Activated T-cell treated with anti-CD3 and anti-CD28 coated beads, Interleukin-2, amount 50 U/mL, for 4 hours (primary cell): ENCODE data around the gene ITGAL. TPM values are rescaled to one million over a fixed set of nuclear protein-coding genes. Genes with fewer than 3 reads are reported as not detected.
"Not testable (repeated sequence)": the region's sequence is repeated elsewhere in the genome, so short reads cannot be mapped to it uniquely, and the experiment has no call there.

Experiments
- ATAC-seq, 2 donors: fragments of 200-7000 bp; cut with Tn5 transposase; one replicate each; pipeline ENCODE4 v1.10.0; 2021
- DNase-seq: peaks from one replicate; pipeline ENCODE4 v3.0.0-alpha.2; 2020
- H3K27me3 Mint-ChIP-seq: one replicate; pipeline ENCODE4 v1.8.0; 2021; ENCODE audit warnings: low read depth, mixed read lengths
- H3K36me3 Mint-ChIP-seq: one replicate; pipeline ENCODE4 v1.8.0; 2022; ENCODE audit warnings: mixed read lengths; ENCODE audit not compliant: insufficient read depth
- H3K4me1 Mint-ChIP-seq: one replicate; pipeline ENCODE4 v1.8.0; 2021; ENCODE audit warnings: low read depth, mixed read lengths
- H3K4me3 Mint-ChIP-seq: one replicate; pipeline ENCODE4 v1.8.0; 2021; ENCODE audit warnings: mild to moderate bottlenecking, moderate library complexity, mixed read lengths
- H3K9me3 Mint-ChIP-seq: one replicate; pipeline ENCODE4 v1.8.0; 2021; ENCODE audit warnings: mixed read lengths
- total RNA-seq, 3 donors: library from RNA; stranded (reverse); gene quantifications; one replicate each; pipeline ENCODE4 v1.2.1, GENCODE V29; 2021

The ITGAL gene
- total RNA-seq, 3 donors from 2014 or later: 193 to 259 (median 220) TPM

DNA sequence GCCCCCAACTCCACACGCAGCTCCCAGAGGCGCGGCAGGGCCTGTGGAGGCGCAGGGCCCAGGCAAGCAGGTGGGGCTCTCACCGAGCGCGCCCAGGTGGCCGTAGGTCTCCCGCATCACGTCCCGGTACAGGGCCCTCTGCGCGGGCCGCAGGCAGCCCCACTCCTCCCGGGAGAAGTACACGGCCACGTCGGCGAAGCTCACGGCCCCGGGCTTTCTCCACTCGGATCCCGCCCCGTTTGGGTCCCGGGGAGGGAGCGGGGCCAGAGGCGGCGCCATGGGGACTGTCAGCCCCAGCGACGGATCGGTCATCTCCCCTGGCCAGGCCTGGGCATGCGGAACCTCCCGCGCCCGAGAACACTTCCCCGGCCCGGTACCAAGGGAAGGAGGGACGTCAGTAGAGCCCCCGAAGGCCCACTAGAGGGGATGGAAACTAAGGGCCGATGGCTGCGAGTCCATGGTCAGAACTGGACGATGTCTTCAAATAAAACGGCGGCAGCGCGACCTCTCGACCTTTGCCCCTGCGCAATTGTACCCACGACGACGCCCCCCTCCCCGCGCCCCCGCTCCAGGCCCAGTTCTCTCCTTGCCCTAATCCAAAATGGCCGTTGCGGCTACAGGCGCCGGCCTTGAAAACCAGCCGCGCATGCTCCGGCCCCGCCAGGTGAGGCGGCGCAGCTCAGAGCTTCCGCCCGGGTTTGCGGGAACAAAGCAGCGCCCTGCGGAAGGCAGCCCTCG, 62.0 kb downstream of the ITGAL start, which contains the start of gene ZNF747:
Gene ZNF747, minus strand, starts transcription at position 491 of the 738 bp plus-strand sequence. Its CDS starts 179 bp downstream, at position 312.
- ATAC-seq: peak; percentile 81 to 82
- peak; percentile 90 for DNase-seq
- Mint-ChIP-seq H3K36me3 (peaks cover 2% of the 10 kb centered on the region), H3K4me3 (peak within 1 kb of the TSS; percentile 89), H3K4me1 (peaks cover 33% of the 10 kb centered on the region), H3K27me3 (no peaks in the 10 kb centered on the region), H3K9me3 (no peaks in the 10 kb centered on the region)

DNA sequence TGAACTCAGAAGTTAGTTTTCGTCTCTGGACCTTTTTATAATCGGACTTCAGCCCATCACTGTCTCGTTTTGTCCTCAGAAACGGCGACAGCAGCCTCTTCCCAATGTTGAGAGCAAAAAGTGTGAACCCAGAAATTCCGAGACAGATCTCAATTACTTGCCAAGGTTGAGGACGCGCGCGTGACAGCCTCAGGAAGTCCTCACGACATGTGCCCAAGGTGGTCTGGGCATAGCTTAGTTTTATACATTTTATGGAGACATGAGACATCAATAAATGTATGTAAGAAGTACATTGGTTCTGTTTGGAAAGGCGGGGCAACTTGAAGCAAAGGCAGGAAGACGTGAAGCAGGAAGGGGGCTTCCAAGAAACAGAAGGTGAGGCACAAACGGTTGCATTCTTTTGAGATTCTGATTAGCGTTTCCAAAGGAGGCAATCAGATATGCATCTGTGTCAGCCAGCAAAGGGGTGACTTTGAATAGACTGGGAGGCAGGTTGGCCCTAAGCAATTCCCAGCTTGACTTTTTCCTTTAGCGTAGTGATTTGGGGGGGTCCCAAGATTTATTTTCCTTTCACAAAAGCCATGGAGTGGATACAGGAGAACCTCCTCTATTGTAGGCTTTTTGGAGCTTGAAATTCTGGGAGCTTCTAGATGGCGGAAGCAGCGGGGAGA, 62.7 kb downstream of the ITGAL start:
- peak overlapping the region; percentile 89 for H3K4me3 Mint-ChIP-seq
- ATAC-seq (peak; percentile 16 to 27), DNase-seq (no peak)
- peaks cover 2% of the 10 kb centered on the region for H3K36me3 Mint-ChIP-seq
- H3K27me3 Mint-ChIP-seq: no peaks in the 10 kb centered on the region
- H3K9me3 Mint-ChIP-seq: no peaks in the 10 kb centered on the region
- H3K4me1 Mint-ChIP-seq: peaks cover 29% of the 10 kb centered on the region

DNA sequence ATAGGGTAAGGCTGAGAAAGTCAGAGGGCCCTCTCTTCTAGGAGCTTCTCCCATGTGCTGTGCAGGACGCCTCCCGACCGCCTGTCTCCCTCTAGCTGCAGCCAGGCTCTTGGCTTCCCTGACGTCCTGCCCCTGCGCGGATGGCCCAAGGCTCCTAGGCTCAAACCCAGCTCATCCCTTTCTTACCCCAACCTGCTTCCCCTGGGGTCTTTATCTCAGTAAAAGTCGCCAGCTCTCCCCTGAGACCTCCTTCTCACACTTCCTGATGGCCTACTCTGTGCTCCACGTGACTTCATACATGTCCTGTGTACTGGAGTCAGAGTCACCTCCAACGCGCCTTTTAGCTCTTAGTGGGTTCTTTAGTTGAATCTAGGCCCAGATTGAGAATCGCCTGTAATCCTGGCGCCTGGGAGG, 63.2 kb downstream of the ITGAL start:
- no peaks in the 10 kb centered on the region for H3K9me3 Mint-ChIP-seq
- peaks cover 25% of the 10 kb centered on the region for H3K4me1 Mint-ChIP-seq
- ATAC-seq: peak; percentile 66 to 69
- peak; percentile 61 for DNase-seq
- peak overlapping the region; percentile 89 for H3K4me3 Mint-ChIP-seq
- H3K27me3 Mint-ChIP-seq: no peaks in the 10 kb centered on the region
- H3K36me3 Mint-ChIP-seq: peaks cover 2% of the 10 kb centered on the region

DNA sequence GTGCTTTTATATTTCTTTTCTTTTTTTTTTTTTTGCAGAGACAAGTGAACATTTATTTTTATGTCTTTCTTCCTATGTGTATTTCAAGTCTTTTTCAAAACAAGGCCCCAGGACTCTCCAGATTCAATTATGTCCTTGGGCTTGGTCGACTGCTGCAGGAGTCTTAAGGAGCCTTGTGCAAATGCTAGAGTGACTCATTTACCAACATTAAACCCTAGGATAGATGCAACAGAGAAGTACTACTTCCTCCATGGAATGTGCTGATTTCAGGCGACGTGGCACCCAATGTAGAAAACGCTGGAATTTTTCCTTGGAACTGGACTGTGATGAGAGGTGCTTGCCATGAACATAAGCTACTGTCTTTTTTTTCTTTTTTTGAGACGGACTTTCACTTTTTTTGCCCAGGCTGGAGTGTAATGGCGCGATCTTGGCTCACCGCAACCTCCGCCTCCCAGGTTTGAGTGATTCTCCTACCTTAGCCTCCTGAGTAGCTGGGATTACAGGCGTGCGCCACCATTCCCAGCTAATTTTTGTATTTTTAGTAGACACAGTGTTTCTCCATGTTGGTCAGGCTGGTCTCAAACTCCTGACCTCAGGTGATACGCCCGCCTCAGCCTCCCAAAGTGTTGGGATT, 64.0 kb downstream of the ITGAL start:
- peaks cover 21% of the 10 kb centered on the region for H3K4me1 Mint-ChIP-seq
- H3K4me3 Mint-ChIP-seq: peak overlapping the region; percentile 89
- ATAC-seq, H3K36me3 Mint-ChIP-seq, H3K9me3 Mint-ChIP-seq, DNase-seq, H3K27me3 Mint-ChIP-seq: not testable (repeated sequence)

DNA sequence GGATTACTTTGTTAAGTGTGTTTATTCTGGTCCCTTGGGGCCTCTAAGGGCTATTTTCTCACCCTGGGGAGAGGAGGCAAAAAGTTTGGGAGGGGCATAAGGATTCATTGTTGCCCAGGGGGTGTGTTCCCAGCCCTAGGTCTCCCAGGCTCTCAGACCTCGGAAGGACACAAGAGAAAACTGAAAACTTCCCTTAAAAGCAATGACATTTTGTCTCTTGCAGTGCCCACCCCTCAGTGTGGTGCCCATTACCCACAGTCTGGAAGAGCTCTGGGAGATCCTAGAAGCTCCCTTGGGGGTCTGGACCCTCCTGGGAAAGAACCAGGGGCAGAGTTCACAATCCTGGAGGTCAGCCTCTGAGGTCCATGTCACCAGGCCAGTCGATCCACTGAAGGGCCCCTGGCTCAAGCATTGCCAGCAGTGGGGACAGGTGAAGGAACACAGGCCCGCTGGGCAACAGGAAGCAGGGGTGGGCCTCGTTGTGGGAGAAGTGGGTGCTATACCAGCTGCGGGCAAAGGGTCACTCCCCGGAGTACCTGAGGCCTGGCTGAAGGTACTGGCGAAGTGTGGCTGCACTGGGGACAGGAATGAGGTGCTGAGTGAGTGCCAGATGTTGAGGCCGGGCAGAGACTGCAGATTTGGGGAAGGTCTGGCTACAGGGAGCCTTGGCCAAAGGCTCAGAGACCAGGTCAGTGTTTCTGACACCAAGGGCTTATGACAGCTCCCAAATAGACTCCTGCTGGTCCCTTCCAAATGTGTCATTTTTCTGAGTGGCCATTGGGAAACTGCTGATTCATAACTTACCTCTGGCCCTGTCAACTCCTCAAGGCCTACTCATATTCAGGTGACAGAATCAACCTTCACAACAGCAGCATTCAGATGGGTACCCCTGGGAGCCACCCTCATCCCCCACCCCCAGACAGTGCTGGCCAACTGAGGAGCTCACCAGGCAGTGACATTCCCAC, 66.7 kb downstream of the ITGAL start:
- peaks cover 2% of the 10 kb centered on the region for H3K36me3 Mint-ChIP-seq
- DNase-seq: no peak
- ATAC-seq: no peak

DNA sequence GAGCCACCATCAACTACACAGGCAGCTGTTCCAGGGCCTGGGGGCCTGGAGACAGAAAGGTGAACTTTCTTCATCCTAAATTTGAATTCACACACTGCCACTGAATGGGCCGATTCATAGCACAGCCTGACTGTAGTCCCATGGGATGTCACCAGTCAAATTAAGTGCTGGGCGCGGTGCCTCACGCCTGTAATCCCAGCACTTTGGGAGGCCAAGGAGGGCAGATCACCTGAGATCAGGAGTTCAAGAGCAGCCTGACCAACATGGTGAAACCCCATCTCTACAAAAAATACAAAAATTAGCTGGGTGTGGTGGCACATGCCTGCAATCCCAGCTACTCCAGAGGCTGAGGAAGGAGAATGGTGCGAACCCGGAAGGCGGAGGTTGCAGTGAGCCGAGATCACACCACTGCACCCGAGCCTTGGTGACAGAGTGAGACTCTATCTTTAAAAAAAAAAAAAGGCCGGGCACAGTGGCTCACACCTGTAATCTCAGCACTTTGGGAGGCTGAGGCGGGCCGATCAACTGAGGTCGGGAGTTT, 67.5 kb downstream of the ITGAL start:
- peaks cover 16% of the 10 kb centered on the region for H3K4me1 Mint-ChIP-seq
- not testable (repeated sequence) for ATAC-seq, H3K4me3 Mint-ChIP-seq, H3K9me3 Mint-ChIP-seq, H3K36me3 Mint-ChIP-seq, H3K27me3 Mint-ChIP-seq, DNase-seq

More for the DNA sequence above, 66.7 kb downstream of the ITGAL start:
- Mint-ChIP-seq H3K9me3 (no peaks in the 10 kb centered on the region), H3K27me3 (no peaks in the 10 kb centered on the region), H3K4me1 (peaks cover 16% of the 10 kb centered on the region), H3K4me3 (no peak overlapping the region)

DNA sequence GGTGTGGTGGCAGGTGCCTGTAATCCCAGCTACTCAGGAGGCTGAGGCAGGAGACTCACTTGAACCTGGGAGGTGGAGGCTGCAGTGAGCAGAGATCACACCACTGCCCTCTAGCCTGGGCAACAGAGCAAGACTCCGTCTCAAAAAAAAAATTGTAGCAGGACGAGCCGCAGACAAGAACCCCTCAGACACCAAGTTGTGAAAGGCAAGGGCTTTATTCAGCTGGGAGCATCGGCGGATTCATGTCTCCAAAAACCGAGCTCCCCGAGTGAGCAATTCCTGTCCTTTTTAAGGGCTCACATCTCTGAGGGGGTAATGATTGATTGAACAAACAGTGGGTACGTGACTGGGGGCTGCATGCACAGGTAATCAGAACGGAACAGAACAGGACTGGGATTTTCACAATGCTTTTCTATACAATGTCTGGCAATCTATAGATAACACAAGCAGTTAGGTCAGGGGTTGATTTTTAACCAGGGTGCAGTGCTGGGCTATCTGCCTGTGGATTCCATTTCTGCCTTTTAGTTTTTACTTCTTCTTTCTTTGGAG, 68.4 kb downstream of the ITGAL start:
- H3K27me3 Mint-ChIP-seq, H3K36me3 Mint-ChIP-seq, H3K9me3 Mint-ChIP-seq, ATAC-seq, H3K4me3 Mint-ChIP-seq, DNase-seq: not testable (repeated sequence)
- peaks cover 12% of the 10 kb centered on the region for H3K4me1 Mint-ChIP-seq

DNA sequence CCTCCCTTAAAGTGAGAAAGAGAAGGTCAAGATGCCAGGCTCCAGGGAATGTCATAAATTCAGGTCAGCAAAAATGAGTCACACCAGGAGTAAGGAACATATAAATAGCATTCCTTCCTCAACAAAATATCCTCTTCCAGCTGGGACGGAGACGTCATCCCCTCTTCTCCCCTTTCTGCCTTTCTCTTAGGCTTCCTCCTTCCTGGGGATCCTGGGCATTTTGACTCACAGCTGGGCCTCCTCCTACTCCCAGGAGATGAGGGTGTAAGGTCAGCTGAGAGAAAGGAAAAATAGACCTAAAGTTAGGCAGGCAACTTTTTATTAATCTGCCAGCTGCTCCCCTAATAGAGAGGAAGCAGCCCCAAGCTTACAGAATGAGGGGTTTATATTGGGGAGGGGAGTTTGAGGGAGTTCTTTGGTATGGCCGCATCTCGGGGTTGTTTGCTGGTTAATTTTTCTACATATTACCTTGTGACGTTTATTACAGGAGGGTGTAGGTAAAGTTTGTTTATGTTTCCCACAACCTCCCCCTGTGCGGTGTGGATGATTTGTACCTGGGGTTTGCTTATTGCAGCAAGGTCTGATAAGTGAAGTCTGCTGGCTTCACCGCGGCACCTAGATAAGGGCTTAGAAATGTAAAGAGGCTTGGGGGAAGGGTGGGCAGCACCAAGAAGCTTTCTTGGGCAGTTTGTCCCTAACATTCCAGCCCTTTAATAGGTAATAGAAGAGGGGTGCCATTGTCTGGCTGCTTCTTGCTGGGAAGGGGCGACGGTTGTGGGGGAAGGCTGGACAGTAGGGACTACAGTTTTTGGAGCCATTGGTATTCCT, 69.2 kb downstream of the ITGAL start:
- DNase-seq (no peak), ATAC-seq (no peak)
- H3K4me1 Mint-ChIP-seq: peaks cover 5% of the 10 kb centered on the region
- H3K4me3 Mint-ChIP-seq: no peak overlapping the region
- no peaks in the 10 kb centered on the region for H3K9me3 Mint-ChIP-seq
- no peaks in the 10 kb centered on the region for H3K27me3 Mint-ChIP-seq
- no peaks in the 10 kb centered on the region for H3K36me3 Mint-ChIP-seq

DNA sequence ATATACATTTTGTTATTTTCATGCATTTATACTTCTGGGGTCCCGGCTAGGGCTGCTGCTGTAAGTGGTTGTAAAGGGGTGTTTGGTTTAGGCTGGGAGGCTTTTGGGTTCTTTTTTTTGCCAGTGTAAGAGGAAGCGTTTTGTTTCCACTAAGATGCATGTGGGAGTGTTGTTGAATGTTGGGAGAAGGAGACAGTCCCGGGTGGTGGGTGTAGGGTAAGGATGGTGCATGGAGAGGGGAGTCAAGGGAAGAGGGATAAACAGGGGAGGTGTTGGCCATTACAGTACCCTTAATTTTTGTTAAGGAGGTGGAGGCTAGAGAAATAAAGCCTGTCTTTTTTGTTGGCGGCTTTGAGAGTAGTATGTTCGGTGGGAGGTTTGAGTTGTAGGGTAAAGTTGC, 70.5 kb downstream of the ITGAL start:
- no peaks in the 10 kb centered on the region for H3K27me3 Mint-ChIP-seq

DNA sequence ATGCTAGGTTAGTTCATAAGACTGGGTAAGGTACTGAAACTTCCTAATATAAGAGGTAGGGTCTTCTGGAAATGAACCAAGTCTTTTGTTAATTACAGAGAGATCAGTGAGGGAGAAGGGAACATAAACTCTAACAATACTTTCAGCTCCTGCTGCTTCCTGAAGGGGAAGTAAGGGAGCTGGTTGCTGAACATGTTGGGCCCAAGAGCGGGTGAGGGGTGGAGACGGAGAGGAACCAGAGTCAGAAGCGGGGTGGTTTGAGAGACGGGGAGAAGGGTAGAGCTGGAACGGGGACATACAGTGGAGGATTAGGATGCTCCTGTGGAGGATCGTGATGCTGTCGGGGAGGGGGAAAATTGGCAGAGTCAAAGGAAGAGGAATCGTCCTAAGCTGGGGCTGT, 73.6 kb downstream of the ITGAL start:
- Mint-ChIP-seq H3K4me1 (peaks cover 13% of the 10 kb centered on the region), H3K36me3 (no peaks in the 10 kb centered on the region), H3K9me3 (no peaks in the 10 kb centered on the region), H3K27me3 (no peaks in the 10 kb centered on the region), H3K4me3 (no peak overlapping the region)
- DNase-seq (no peak), ATAC-seq (no peak)

More for the DNA sequence above, 70.5 kb downstream of the ITGAL start:
- Mint-ChIP-seq H3K4me3 (no peak overlapping the region), H3K4me1 (no peaks in the 10 kb centered on the region), H3K36me3 (no peaks in the 10 kb centered on the region), H3K9me3 (no peaks in the 10 kb centered on the region)
- ATAC-seq: no peak
- DNase-seq: no peak

DNA sequence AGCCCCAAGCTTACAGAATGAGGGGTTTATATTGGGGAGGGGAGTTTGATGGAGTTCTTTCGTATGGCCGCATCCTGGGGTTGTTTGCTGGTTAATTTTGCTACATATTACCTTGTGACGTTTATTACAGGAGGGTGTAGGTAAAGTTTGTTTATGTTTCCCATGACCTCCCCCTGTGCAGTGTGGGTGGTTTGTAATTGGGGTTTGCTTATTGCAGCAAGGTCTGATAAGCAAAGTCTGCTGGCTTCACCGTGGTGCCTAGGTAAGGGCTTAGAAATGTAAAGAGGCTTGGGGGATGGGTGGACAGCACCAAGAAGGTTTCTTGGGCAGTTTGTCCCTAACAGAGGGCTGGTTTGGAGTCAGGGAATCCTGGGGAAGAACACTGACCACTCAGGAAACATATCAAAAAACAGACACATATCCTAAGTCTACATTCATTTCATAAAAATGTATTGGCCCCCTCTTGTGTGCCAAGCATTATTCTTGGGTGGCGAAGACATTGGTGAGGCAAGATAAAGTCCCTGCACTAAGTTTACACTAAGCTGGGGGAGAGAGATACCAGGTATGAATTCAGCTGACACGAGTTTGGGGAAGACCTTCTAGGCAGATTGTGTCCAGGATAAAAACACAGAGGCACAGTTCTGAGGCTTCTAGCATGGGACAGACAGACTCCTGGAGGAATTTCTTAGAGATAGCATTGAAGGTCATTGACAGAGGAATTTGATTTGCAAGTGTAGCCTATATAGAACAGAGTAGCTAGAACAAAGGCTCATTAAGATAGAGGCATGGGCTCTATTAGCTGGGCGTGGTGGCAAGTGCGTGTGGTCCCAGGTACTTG, 76.1 kb downstream of the ITGAL start:
- no peak overlapping the region for H3K4me3 Mint-ChIP-seq
- DNase-seq (no peak), ATAC-seq (no peak)
- no peaks in the 10 kb centered on the region for H3K27me3 Mint-ChIP-seq
- no peaks in the 10 kb centered on the region for H3K9me3 Mint-ChIP-seq
- H3K4me1 Mint-ChIP-seq: peaks cover 37% of the 10 kb centered on the region
- H3K36me3 Mint-ChIP-seq: peaks cover 3% of the 10 kb centered on the region

DNA sequence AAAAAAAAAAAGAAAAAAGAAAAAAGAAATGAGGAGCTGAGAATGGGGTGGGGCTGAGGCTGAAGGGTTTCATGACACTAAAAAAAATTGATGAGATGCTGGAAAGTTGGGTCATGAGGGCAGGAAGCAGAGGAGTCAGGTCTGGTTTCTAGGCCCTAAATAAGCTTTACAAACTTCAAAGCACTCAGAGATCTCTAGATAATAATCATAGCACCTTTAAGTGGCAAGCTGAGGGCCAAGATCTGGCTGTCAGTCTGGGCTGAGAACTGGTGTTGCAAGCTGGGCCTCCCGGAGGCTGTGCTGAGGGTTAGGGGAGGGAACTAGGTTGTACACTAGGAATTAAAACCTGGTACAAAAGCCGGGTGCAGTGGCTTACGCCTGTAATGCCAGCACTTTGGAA, 79.2 kb downstream of the ITGAL start:
- Mint-ChIP-seq H3K36me3 (peaks cover 15% of the 10 kb centered on the region), H3K9me3 (no peaks in the 10 kb centered on the region), H3K27me3 (no peaks in the 10 kb centered on the region), H3K4me3 (peak overlapping the region; percentile 72), H3K4me1 (peaks cover 52% of the 10 kb centered on the region)
- ATAC-seq (peak; percentile 85 to 90), DNase-seq (peak; percentile 49)
